ENCODE measurements around the gene HBG1.
"Not testable (repeated sequence)": the region's sequence is repeated elsewhere in the genome, so short reads cannot be mapped to it uniquely, and the experiment has no call there.

The HBG1 gene

GRCh38 chr11:5249807-5250396 is at the start of gene HBG1:
Gene HBG1, minus strand, starts transcription at chr11:5249857. Its CDS starts 53 bp downstream, at chr11:5249804.
- not testable (repeated sequence) for H3K4me3 ChIP-seq (ENCODE audit: low read length)

- no peak for TF ChIP-seq ZNF274 (IDR thresholded peaks at IDR 0.05; ENCODE audit: low read depth, low read length)
- H3K4me3 ChIP-seq (ENCODE audit: low read length), result no peak overlapping the region
Measured at GRCh38 chr11:5298451-5298850, 48.8 kb upstream of the HBG1 start.

GRCh38 chr11:5297721-5298323 is 48.2 kb upstream of the HBG1 start:
- no peak for TF ChIP-seq ZNF274 (IDR thresholded peaks at IDR 0.05; ENCODE audit: low read depth, low read length)

GRCh38 chr11:5294342-5294995 is 44.8 kb upstream of the HBG1 start:
- H3K4me3 ChIP-seq (ENCODE audit: low read length), result not testable (repeated sequence)

More at GRCh38 chr11:5297721-5298323, 48.2 kb upstream of the HBG1 start:
- H3K4me3 ChIP-seq (ENCODE audit: low read length), result no peak overlapping the region

- no peak for TF ChIP-seq ZNF274 (IDR thresholded peaks at IDR 0.05; ENCODE audit: low read depth, low read length)
- no peak overlapping the region for H3K4me3 ChIP-seq (ENCODE audit: low read length)
Measured at GRCh38 chr11:5293028-5293427, 43.4 kb upstream of the HBG1 start.

- H3K4me3 ChIP-seq (ENCODE audit: low read length), result no peak overlapping the region
- TF ChIP-seq ZNF274 (IDR thresholded peaks at IDR 0.05; ENCODE audit: low read depth, low read length), result no peak
Measured at GRCh38 chr11:5291207-5291838, 41.7 kb upstream of the HBG1 start.

GRCh38 chr11:5290106-5290505 is 40.4 kb upstream of the HBG1 start:
- no peak overlapping the region for H3K4me3 ChIP-seq (ENCODE audit: low read length)
- TF ChIP-seq ZNF274 (IDR thresholded peaks at IDR 0.05; ENCODE audit: low read depth, low read length), result no peak

- TF ChIP-seq ZNF274 (IDR thresholded peaks at IDR 0.05; ENCODE audit: low read depth, low read length), result no peak
- H3K4me3 ChIP-seq (ENCODE audit: low read length), result no peak overlapping the region
Measured at GRCh38 chr11:5289696-5290095, 40.0 kb upstream of the HBG1 start.

- TF ChIP-seq ZNF274 (IDR thresholded peaks at IDR 0.05; ENCODE audit: low read depth, low read length), result no peak
- no peak overlapping the region for H3K4me3 ChIP-seq (ENCODE audit: low read length)
Measured at GRCh38 chr11:5288906-5289550, 39.4 kb upstream of the HBG1 start.

- TF ChIP-seq ZNF274 (IDR thresholded peaks at IDR 0.05; ENCODE audit: low read depth, low read length), result no peak
- no peak overlapping the region for H3K4me3 ChIP-seq (ENCODE audit: low read length)
Measured at GRCh38 chr11:5288108-5288905, 38.6 kb upstream of the HBG1 start.

GRCh38 chr11:5286901-5287300 is 37.2 kb upstream of the HBG1 start:
- no peak overlapping the region for H3K4me3 ChIP-seq (ENCODE audit: low read length)
- TF ChIP-seq ZNF274 (IDR thresholded peaks at IDR 0.05; ENCODE audit: low read depth, low read length), result no peak

GRCh38 chr11:5286351-5286750 is 36.7 kb upstream of the HBG1 start:
- TF ChIP-seq ZNF274 (IDR thresholded peaks at IDR 0.05; ENCODE audit: low read depth, low read length), result no peak
- H3K4me3 ChIP-seq (ENCODE audit: low read length), result no peak overlapping the region

GRCh38 chr11:5285703-5286340 is 36.2 kb upstream of the HBG1 start:
- TF ChIP-seq ZNF274 (IDR thresholded peaks at IDR 0.05; ENCODE audit: low read depth, low read length), result no peak
- no peak overlapping the region for H3K4me3 ChIP-seq (ENCODE audit: low read length)
